NCI-H128 (cell line): Measurements from ENCODE around the gene SLC2A10.

ENCODE experiments used
- DNase-seq: peaks from one replicate; lab custom pipeline; 2025; ENCODE audit not compliant: unreplicated experiment; lab: John Stamatoyannopoulos, UW

Gene SLC2A10

GRCh38 chr20:46725186-46726165 is 16.0 kb downstream of the SLC2A10 start:
- no peak for DNase-seq

- DNase-seq, result no peak
These were observed 22.3 kb downstream of the SLC2A10 start for GRCh38 chr20:46731770-46732169.

- no peak for DNase-seq
These were observed 26.0 kb downstream of the SLC2A10 start for GRCh38 chr20:46735436-46735835.

- no peak for DNase-seq
These were observed 30.2 kb downstream of the SLC2A10 start for GRCh38 chr20:46739431-46740213.

GRCh38 chr20:46740214-46740609 is 30.8 kb downstream of the SLC2A10 start:
- no peak for DNase-seq

- no peak for DNase-seq
These were observed 32.6 kb downstream of the SLC2A10 start for GRCh38 chr20:46741924-46742668.

GRCh38 chr20:46742669-46743045 is 33.2 kb downstream of the SLC2A10 start:
- no peak for DNase-seq

GRCh38 chr20:46743088-46743487 is 33.6 kb downstream of the SLC2A10 start:
- no peak for DNase-seq

- DNase-seq, result no peak
These were observed 37.6 kb downstream of the SLC2A10 start for GRCh38 chr20:46746956-46747526.

GRCh38 chr20:46749147-46749546 is 39.7 kb downstream of the SLC2A10 start:
- DNase-seq, result no peak

GRCh38 chr20:46751856-46752255 is 42.4 kb downstream of the SLC2A10 start:
- DNase-seq, result no peak

- peak; percentile 31 for DNase-seq
These were observed 43.3 kb downstream of the SLC2A10 start for GRCh38 chr20:46752728-46753127.

- no peak for DNase-seq
These were observed 46.3 kb downstream of the SLC2A10 start for GRCh38 chr20:46755483-46756413.

GRCh38 chr20:46756419-46756818 is 47.0 kb downstream of the SLC2A10 start:
- no peak for DNase-seq

- DNase-seq, result no peak
These were observed 47.7 kb downstream of the SLC2A10 start for GRCh38 chr20:46757135-46757534.

- peak; percentile 31 for DNase-seq
These were observed 48.6 kb downstream of the SLC2A10 start for GRCh38 chr20:46757754-46758678.

- no peak for DNase-seq
These were observed 49.6 kb downstream of the SLC2A10 start for GRCh38 chr20:46758929-46759669.

- no peak for DNase-seq
These were observed 52.1 kb downstream of the SLC2A10 start for GRCh38 chr20:46761566-46761965.
